DND-41 (cell line): ENCODE results near the gene NEDD9.

Source experiments
- ATAC-seq: fragments of 200-7000 bp; cut with Tn5 transposase; 3 replicates; pipeline ENCODE4 v1.9.1; 2021; ENCODE audit warnings: low read depth; ENCODE audit not compliant: insufficient read depth
- DNase-seq: peaks from one replicate; pipeline ENCODE4 v3.0.0-alpha.2; 2020
- H2AFZ ChIP-seq: 2 replicates; pipeline ENCODE4 v1.6.0; 2012; ENCODE audit warnings: low read depth, low read length
- H3K27ac ChIP-seq: 2 replicates; pipeline ENCODE4 v1.5.1; 2012; ENCODE audit warnings: low read length, inconsistent platforms
- H3K27me3 ChIP-seq: fragments of 200-600 bp; sonication (generic); 2 replicates; pipeline ENCODE4 v1.6.0; 2012; ENCODE audit warnings: low read length, mild to moderate bottlenecking, inconsistent platforms; ENCODE audit not compliant: insufficient read depth, poor library complexity
- H3K36me3 ChIP-seq: 2 replicates; pipeline ENCODE4 v1.5.1; 2012; ENCODE audit warnings: low read length, inconsistent platforms; ENCODE audit not compliant: insufficient read depth
- H3K4me1 ChIP-seq: 2 replicates; pipeline ENCODE4 v1.5.1; 2012; ENCODE audit warnings: mild to moderate bottlenecking, low read length; ENCODE audit not compliant: insufficient read depth
- H3K4me2 ChIP-seq: 2 replicates; pipeline ENCODE4 v1.6.0; 2012; ENCODE audit warnings: mild to moderate bottlenecking, moderate library complexity, low read length, inconsistent platforms; ENCODE audit not compliant: insufficient read depth
- H3K4me3 ChIP-seq, 2 experiments: fragments of 200-600 bp in 1 of 2; shearing (Covaris generic) in 1 of 2; 2 replicates each; pipeline ENCODE4 v1.5.1; 2012 to 2016; ENCODE audit warnings: inconsistent platforms in 2 of 2, low read length in 2 of 2, mild to moderate bottlenecking in 2 of 2, low read depth in 1 of 2, moderate library complexity in 1 of 2
- H3K79me2 ChIP-seq: 2 replicates; pipeline ENCODE4 v1.6.0; 2012; ENCODE audit warnings: low read length, inconsistent platforms; ENCODE audit not compliant: insufficient read depth
- H3K9ac ChIP-seq: 2 replicates; pipeline ENCODE4 v1.6.0; 2012; ENCODE audit warnings: low read depth, mild to moderate bottlenecking, inconsistent platforms, low read length, moderate library complexity
- H3K9me3 ChIP-seq: 2 replicates; pipeline ENCODE4 v1.5.1; 2012; ENCODE audit warnings: low read length, moderate library complexity, mild to moderate bottlenecking, inconsistent platforms; ENCODE audit not compliant: insufficient read depth, severe bottlenecking
- H4K20me1 ChIP-seq: 2 replicates; pipeline ENCODE4 v1.6.0; 2012; ENCODE audit warnings: low read length; ENCODE audit not compliant: insufficient read depth
- EZH2 ChIP-seq: IDR thresholded peaks from 3 replicates; pipeline ENCODE4 v1.6.1; 2012; ENCODE audit warnings: borderline replicate concordance, low read depth, mild to moderate bottlenecking, moderate library complexity, low read length, inconsistent platforms; ENCODE audit not compliant: severe bottlenecking
- TF ChIP-seq, protein P1 (sequence below): IDR thresholded peaks from 2 replicates; pipeline ENCODE4 v1.5.1; 2012; ENCODE audit warnings: borderline replicate concordance, low read length, moderate library complexity, mild to moderate bottlenecking; ENCODE audit not compliant: poor library complexity, severe bottlenecking; ENCODE audit errors: extremely low read depth

The NEDD9 gene

DNA sequence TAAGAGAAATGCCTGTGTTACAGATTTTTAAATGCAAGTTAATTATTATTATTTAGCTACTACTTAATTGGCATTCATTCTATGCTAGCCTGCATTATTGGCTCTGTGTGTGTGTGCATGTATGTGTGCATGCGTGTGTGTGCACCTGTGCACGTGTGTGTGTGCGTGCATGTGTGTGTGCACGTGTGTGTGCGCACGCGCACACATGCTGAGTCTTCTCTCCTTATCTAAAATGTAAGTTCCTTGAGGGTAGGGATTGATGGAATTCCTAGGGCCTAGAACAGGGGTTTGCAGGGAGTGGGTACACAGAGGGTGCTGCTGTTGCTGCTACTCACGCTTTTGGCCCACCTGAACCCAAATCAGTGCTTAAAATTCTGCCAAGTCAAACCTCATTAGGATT lies 43.8 kb upstream of the NEDD9 start:
- H3K4me3 ChIP-seq = no peak overlapping the region
- H3K79me2 ChIP-seq = no peaks in the 10 kb centered on the region
- H2AFZ ChIP-seq = no peak overlapping the region
- no peaks in the 10 kb centered on the region for H3K27me3 ChIP-seq
- no peaks in the 10 kb centered on the region for H4K20me1 ChIP-seq
- no peaks in the 10 kb centered on the region for H3K36me3 ChIP-seq
- no peak overlapping the region for H3K9ac ChIP-seq
- H3K27ac ChIP-seq = no peak overlapping the region
- no peak for TF ChIP-seq EZH2
- TF ChIP-seq, protein P1, sequence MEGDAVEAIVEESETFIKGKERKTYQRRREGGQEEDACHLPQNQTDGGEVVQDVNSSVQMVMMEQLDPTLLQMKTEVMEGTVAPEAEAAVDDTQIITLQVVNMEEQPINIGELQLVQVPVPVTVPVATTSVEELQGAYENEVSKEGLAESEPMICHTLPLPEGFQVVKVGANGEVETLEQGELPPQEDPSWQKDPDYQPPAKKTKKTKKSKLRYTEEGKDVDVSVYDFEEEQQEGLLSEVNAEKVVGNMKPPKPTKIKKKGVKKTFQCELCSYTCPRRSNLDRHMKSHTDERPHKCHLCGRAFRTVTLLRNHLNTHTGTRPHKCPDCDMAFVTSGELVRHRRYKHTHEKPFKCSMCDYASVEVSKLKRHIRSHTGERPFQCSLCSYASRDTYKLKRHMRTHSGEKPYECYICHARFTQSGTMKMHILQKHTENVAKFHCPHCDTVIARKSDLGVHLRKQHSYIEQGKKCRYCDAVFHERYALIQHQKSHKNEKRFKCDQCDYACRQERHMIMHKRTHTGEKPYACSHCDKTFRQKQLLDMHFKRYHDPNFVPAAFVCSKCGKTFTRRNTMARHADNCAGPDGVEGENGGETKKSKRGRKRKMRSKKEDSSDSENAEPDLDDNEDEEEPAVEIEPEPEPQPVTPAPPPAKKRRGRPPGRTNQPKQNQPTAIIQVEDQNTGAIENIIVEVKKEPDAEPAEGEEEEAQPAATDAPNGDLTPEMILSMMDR = no peak
- H3K9me3 ChIP-seq = no peaks in the 10 kb centered on the region
- no peak overlapping the region for H3K4me2 ChIP-seq
- ATAC-seq = 0 out of 3 replicates have a peak, but pooled peaks have one; percentile 27
- H3K4me1 ChIP-seq = peaks cover 18% of the 10 kb centered on the region
- DNase-seq = no peak

DNA sequence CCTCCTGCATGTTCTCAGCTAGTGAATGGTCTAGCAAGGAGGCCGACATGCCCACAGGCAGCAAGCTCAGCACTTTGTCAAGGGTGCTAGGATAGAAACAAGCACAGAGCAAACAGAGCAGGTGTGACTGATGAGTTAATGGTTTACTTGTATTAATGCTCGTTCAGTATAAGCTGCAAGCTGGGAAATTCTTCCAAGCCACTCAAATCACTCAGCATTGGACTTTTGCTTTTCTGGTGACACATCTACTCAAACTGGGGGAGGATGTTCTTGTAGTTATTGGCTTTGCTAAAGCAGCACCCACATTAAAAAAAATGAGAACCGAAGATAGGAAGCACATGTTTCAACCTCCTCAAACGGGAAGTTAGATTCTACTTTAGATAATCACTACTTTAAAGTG lies 43.1 kb upstream of the NEDD9 start:
- no peaks in the 10 kb centered on the region for H3K79me2 ChIP-seq
- DNase-seq = peak; percentile 31

DNA sequence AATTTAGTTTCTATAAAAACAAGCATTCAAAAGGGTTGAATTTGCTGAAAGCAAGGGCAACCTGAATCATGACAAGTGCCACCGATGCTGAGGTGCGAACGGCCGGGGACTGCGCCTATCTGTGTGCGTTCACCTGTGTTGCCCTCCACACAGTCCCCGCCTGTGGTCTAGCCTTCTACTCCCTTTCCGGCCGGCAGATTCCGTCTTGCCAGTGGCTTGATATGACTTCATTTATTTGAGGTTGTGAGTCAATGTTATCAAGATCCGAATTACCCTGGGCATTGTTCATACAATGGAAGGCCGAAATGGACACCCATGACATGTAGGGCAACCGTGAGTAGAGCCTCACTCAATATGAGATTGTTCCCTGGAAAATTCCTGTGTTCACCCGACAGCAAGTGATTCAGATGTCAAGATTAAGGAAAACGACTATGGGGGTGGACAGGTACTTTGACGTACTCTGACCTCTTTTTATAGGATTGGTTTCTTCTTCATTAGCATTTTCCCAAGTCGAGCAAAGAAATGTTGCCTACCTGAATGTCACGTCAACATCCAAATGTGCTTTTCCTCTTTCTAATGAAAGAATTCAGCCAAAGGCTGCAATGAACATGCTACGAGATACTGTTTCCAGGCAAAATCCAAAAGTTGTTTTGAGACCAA lies 41.1 kb upstream of the NEDD9 start:
- ATAC-seq (no peak), DNase-seq (no peak)
- Histone ChIP-seq H3K79me2 (no peaks in the 10 kb centered on the region), H3K9me3 (no peaks in the 10 kb centered on the region), H2AFZ (no peak overlapping the region), H3K9ac (no peak overlapping the region), H3K4me2 (no peak overlapping the region), H3K27me3 (no peaks in the 10 kb centered on the region), H3K4me3 (no peak overlapping the region), H3K4me1 (peaks cover 18% of the 10 kb centered on the region), H4K20me1 (no peaks in the 10 kb centered on the region), H3K27ac (no peak overlapping the region), H3K36me3 (no peaks in the 10 kb centered on the region)
- no peak for TF ChIP-seq EZH2
- TF ChIP-seq, protein P1 = no peak

More for the DNA sequence above, 43.1 kb upstream of the NEDD9 start:
- ATAC-seq = peak; percentile 84
- Histone ChIP-seq H3K27me3 (no peaks in the 10 kb centered on the region), H3K4me1 (peaks cover 18% of the 10 kb centered on the region), H3K36me3 (no peaks in the 10 kb centered on the region), H3K27ac (peak overlapping the region; percentile 59), H3K9me3 (no peaks in the 10 kb centered on the region), H3K9ac (no peak overlapping the region), H2AFZ (no peak overlapping the region), H3K4me2 (peak overlapping the region; percentile 45; the same call in 1 of the 2 replicates), H3K4me3 (no peak overlapping the region), H4K20me1 (no peaks in the 10 kb centered on the region)
- TF ChIP-seq EZH2 = no peak
- TF ChIP-seq, protein P1 = no peak
